Omental fat pad (tissue), 4 donors: ENCODE data around the gene SLC24A3. TPM values are rescaled to one million over a fixed set of nuclear protein-coding genes. Genes with fewer than 3 reads are reported as not detected.

Source experiments
- ATAC-seq: fragments of 150-250 bp; one replicate; pipeline ENCODE4 v1.9.1; 2016; ENCODE audit warnings: mild to moderate bottlenecking, moderate library complexity; ENCODE audit not compliant: low FRiP score
- DNase-seq: peaks from one replicate; pipeline ENCODE4 v3.0.0-alpha.2; 2019; ENCODE audit warnings: low spot score
- CTCF ChIP-seq, 3 donors: fragments of 450-650 bp; IDR thresholded peaks; one replicate each; pipeline ENCODE4 v1.5.1; 2016 to 2017; ENCODE audit warnings: antibody characterized with exemption in 3 of 3, mild to moderate bottlenecking in 3 of 3, moderate library complexity in 2 of 3
- total RNA-seq, 4 donors: library from RNA; depleted of rRNA; stranded (reverse); fragments of >200 nt; gene quantifications; one replicate each; pipeline ENCODE4 v1.1.0, GENCODE V29; 2016

The SLC24A3 gene
- total RNA-seq, 4 donors from 2014 or later, result 6.3 to 14.0 (median 9.2) TPM

DNA sequence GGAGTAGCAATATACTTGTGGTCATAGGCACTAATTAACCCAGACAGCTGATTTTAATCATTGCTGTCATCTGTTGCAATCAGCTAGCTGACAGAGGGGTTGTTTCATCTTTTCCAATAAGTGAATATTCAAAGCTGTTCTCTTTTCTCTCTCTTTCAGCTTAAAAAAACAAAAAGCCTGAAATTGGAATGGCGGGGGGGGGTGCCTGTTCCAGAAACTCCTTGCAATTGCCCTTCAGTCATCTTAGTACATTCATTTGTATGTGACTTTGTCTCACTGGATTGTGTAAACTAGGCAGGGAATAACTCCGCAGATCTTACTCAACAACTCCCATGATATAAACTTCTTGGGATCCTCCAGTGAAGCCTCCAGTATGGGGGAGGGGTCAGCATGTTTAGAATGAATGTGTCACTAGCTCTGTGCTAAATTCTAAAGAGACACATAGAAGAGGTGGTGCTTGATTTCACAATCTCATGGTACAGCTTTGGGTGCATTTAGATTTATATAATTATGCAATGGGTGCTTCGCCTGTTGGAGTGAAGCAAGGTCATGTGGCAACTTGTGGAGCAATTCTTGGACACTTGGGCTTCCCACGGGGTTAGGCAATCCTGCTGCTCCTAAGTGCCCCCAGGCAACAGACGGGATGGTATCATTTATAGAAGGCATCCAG, 40.1 kb downstream of the SLC24A3 start:
- no peak for DNase-seq

GRCh38 chr20:19253316-19253715, 40.9 kb downstream of the SLC24A3 start:
- ATAC-seq (no peak), DNase-seq (no peak)
- no peak for TF ChIP-seq CTCF (IDR thresholded peaks at IDR 0.05)

More for the DNA sequence above, 40.1 kb downstream of the SLC24A3 start:
- peak; percentile 22 for ATAC-seq
- TF ChIP-seq CTCF (IDR thresholded peaks at IDR 0.05), result no peak

GRCh38 chr20:19253916-19254820, 41.7 kb downstream of the SLC24A3 start:
- no peak for DNase-seq
- no peak for TF ChIP-seq CTCF (IDR thresholded peaks at IDR 0.05)
- ATAC-seq, result no peak

DNA sequence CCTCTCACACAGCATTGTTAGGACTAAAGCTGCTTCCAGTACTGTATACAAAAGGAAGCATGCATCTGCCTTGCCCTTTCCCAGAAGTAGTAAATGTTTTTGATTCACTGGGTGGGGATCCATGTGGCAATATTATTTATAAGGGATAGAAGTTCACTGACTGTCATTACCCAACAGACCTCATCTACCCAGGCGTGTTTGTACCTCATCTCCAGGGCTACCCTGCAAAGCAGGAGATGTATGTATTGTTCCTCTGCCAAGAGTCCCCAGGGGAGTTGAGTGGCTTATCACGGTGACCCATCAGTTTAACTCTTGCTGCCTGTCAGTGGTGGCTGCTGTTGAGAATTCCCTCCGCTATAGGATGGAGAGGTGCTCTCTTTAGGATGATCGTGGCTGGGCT, 42.5 kb downstream of the SLC24A3 start:
- no peak for DNase-seq
- no peak for ATAC-seq
- no peak for TF ChIP-seq CTCF (IDR thresholded peaks at IDR 0.05)

- TF ChIP-seq CTCF (IDR thresholded peaks at IDR 0.05), result no peak
- ATAC-seq (no peak), DNase-seq (no peak)
Measured at GRCh38 chr20:19256085-19256484, 43.6 kb downstream of the SLC24A3 start.

DNA sequence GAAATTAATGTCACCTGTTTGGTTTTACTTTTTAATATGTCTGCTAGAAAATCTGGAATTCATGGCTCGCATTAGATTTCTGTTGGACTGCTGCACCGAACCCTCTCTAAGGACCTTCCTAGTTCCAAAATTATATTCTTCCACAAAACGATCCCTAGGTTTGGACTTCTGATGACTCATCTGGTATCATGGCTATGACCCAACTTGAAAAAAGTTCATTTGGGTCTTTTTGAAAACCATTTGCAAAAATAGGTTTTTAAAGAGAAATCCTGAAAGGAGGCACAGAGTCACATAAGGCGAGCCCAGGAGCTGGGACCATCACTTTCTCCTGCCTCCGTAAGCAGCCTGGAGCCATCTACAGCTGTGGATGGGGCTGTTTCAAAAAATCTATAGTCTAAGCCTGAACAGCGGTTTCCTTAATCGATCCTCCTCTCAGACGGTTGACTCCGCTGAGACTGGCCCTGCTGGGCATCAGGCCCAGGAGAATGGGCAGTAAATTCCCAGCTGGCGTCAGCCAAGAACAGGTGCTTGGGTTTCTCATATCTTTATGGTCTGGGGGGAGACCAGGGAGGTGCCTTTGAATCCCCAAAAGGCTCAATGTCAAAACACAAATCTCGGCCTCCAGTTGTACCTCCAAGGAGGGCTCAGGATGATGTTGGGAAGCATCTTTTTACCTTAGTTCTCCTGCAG, 44.6 kb downstream of the SLC24A3 start:
- DNase-seq, result no peak
- no peak for ATAC-seq
- TF ChIP-seq CTCF (IDR thresholded peaks at IDR 0.05), result no peak
